HG03378 (cell line): ENCODE data around the gene PRDX1.
"Not testable (repeated sequence)": the region's sequence is repeated elsewhere in the genome, so short reads cannot be mapped to it uniquely, and the experiment has no call there.

ENCODE experiments used
- ATAC-seq: cut with Tn5 transposase; IDR thresholded peaks from one replicate; pipeline ENCODE4 v1.9.1; 2021; ENCODE audit warnings: mild to moderate bottlenecking, moderate library complexity; ENCODE audit not compliant: unreplicated experiment

PRDX1 gene

GRCh38 chr1:45507195-45507594, 14.5 kb downstream of the PRDX1 start:
- no peak for ATAC-seq

GRCh38 chr1:45503462-45504360, 18.0 kb downstream of the PRDX1 start:
- no peak for ATAC-seq

GRCh38 chr1:45501505-45501859, 20.2 kb downstream of the PRDX1 start:
- no peak for ATAC-seq

- no peak for ATAC-seq
Observed at GRCh38 chr1:45499415-45499769, 22.3 kb downstream of the PRDX1 start.

GRCh38 chr1:45498279-45498678, 23.4 kb downstream of the PRDX1 start:
- no peak for ATAC-seq

GRCh38 chr1:45493116-45493697, 28.5 kb downstream of the PRDX1 start:
- ATAC-seq = no peak

GRCh38 chr1:45492691-45493090, 29.0 kb downstream of the PRDX1 start:
- no peak for ATAC-seq

GRCh38 chr1:45491487-45492260, 30.0 kb downstream of the PRDX1 start:
- ATAC-seq = no peak

GRCh38 chr1:45490626-45491486, 30.8 kb downstream of the PRDX1 start, which contains the start of gene TESK2:
TESK2 (minus strand) TSS chr1:45491163; CDS start chr1:45457785, 33,378 bp downstream.
- peak; percentile 89 for ATAC-seq

- no peak for ATAC-seq
Observed at GRCh38 chr1:45490121-45490625, 31.5 kb downstream of the PRDX1 start.

- not testable (repeated sequence) for ATAC-seq
Observed at GRCh38 chr1:45489379-45489778, 32.3 kb downstream of the PRDX1 start.

GRCh38 chr1:45488666-45489377, 32.9 kb downstream of the PRDX1 start:
- no peak for ATAC-seq

GRCh38 chr1:45485949-45486348, 35.7 kb downstream of the PRDX1 start:
- ATAC-seq = no peak

- no peak for ATAC-seq
Observed at GRCh38 chr1:45479039-45479748, 42.5 kb downstream of the PRDX1 start.

- no peak for ATAC-seq
Observed at GRCh38 chr1:45478121-45478814, 43.4 kb downstream of the PRDX1 start.

GRCh38 chr1:45477646-45478045, 44.0 kb downstream of the PRDX1 start:
- no peak for ATAC-seq

- ATAC-seq = not testable (repeated sequence)
Observed at GRCh38 chr1:45474194-45474593, 47.5 kb downstream of the PRDX1 start.

GRCh38 chr1:45473302-45473701, 48.4 kb downstream of the PRDX1 start:
- ATAC-seq = no peak
